Thyroid gland (tissue), 4 donors: ENCODE measurements around the gene ABCG5.

Experiments
- CTCF ChIP-seq, 6 experiments: fragments of 200-600 bp in 3 of 6; fragments of 450-650 bp in 3 of 6; sonication (generic) in 3 of 6; IDR thresholded peaks; one replicate each; pipeline ENCODE4 v1.5.1; 2016 to 2019; ENCODE audit warnings: antibody characterized with exemption in 6 of 6, mild to moderate bottlenecking in 2 of 6, inconsistent platforms in 1 of 6, moderate library complexity in 1 of 6
- POLR2A ChIP-seq, 2 donors: fragments of 450-650 bp; IDR thresholded peaks; one replicate each; pipeline ENCODE4 v1.6.1; 2017; ENCODE audit warnings: antibody characterized with exemption in 2 of 2, mild to moderate bottlenecking in 2 of 2, moderate library complexity in 1 of 2

GRCh38 chr2:43763091-43763490 lies 75.5 kb downstream of the ABCG5 start:
- TF ChIP-seq CTCF (IDR thresholded peaks at IDR 0.05) (no peak), POLR2A (IDR thresholded peaks at IDR 0.05) (no peak)
